ENCODE results near the gene FOXN1.

FOXN1 gene

DNA sequence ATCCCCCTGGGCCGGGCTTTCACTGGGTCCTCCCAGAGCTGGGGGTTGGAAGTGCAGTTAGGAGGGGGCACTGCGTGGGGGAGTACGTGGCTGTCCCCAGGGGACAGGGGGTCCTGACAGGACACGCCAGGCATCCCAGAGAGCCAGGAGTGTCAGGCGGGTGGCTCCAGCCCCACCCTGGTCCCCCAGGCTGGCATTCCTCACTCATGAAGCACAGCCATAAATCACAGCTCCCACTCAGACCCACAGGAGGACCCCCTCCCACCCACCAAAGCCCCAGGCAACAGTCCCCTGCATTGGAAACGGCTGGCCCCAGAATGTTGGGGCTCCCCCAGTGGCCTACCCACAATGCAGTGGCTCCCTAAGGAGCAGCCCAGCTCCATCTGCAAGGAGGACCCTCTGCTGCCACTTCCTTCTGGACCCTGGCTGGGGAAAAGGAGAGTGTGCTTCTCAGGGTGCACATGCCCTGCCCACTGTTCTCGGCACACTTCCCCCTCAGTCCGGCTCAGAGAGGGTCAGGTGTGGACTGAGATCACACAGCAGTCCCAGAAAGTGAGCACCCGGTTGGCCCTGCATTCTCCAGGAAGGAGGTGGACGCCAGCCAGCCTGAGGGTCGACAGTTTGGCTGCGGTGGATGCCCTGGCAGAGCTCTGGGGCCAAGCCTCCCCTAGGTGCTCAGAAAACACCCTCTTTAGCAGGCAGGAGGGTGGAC is 7.3 kb upstream of the FOXN1 start:
- Histone ChIP-seq H3K9me2 (replicated peaks; ENCODE audit: insufficient read depth, low read length) (no peaks in the 10 kb centered on the region), H3K4me2 (ENCODE audit: low read depth, low read length, poor library complexity, severe bottlenecking) (no peak overlapping the region), H3K36me3 (ENCODE audit: low read length) (no peaks in the 10 kb centered on the region), H3K79me2 (ENCODE audit: insufficient read depth, low read length) (no peaks in the 10 kb centered on the region), H3K27ac (ENCODE audit: low read depth, low read length) (no peak overlapping the region), H3K9ac (ENCODE audit: low read length) (no peak overlapping the region), H3F3A (ENCODE audit: insufficient read depth) (no peaks in the 10 kb centered on the region), H2AFZ (ENCODE audit: low read depth, low read length, severe bottlenecking) (no peak overlapping the region), H3K27me3 (ENCODE audit: low read length) (no peaks in the 10 kb centered on the region), H4K20me1 (ENCODE audit: low read depth, low read length) (no peaks in the 10 kb centered on the region), H3K9me3 (ENCODE audit: insufficient read depth, low read length) (no peaks in the 10 kb centered on the region), H3K4me3 (ENCODE audit: insufficient read depth, low read length, poor library complexity, severe bottlenecking) (no peak overlapping the region)
- no peak for TF ChIP-seq EZH2phosphoT487 (conservative IDR thresholded peaks at IDR 0.05; ENCODE audit: low read length)
- TF ChIP-seq, protein P1, sequence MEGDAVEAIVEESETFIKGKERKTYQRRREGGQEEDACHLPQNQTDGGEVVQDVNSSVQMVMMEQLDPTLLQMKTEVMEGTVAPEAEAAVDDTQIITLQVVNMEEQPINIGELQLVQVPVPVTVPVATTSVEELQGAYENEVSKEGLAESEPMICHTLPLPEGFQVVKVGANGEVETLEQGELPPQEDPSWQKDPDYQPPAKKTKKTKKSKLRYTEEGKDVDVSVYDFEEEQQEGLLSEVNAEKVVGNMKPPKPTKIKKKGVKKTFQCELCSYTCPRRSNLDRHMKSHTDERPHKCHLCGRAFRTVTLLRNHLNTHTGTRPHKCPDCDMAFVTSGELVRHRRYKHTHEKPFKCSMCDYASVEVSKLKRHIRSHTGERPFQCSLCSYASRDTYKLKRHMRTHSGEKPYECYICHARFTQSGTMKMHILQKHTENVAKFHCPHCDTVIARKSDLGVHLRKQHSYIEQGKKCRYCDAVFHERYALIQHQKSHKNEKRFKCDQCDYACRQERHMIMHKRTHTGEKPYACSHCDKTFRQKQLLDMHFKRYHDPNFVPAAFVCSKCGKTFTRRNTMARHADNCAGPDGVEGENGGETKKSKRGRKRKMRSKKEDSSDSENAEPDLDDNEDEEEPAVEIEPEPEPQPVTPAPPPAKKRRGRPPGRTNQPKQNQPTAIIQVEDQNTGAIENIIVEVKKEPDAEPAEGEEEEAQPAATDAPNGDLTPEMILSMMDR (IDR thresholded peaks at IDR 0.05; ENCODE audit: insufficient read depth, low read length, poor library complexity, severe bottlenecking): no peak

DNA sequence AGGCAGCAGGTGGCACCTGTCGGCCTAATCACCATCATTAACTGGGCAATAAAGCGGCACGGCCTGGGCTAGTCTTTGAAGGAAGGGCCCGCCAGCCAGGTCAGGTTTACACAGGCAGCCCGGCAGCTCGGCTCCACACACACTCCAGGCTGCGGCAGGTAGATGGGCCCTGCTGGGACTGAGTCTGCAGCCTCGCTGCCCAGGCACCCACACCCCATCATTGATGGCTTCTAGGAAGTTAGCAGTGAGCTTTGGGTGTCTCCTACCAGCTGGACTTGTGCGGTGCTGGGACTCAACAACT is 6.8 kb upstream of the FOXN1 start:
- H3K79me2 ChIP-seq (ENCODE audit: insufficient read depth, low read length): no peaks in the 10 kb centered on the region
- no peak overlapping the region for H3K4me3 ChIP-seq (ENCODE audit: insufficient read depth, low read length, poor library complexity, severe bottlenecking)
- no peak overlapping the region for H3K27ac ChIP-seq (ENCODE audit: low read depth, low read length)
- H3F3A ChIP-seq (ENCODE audit: insufficient read depth): no peaks in the 10 kb centered on the region
- H3K27me3 ChIP-seq (ENCODE audit: low read length): no peaks in the 10 kb centered on the region
- no peaks in the 10 kb centered on the region for H3K9me3 ChIP-seq (ENCODE audit: insufficient read depth, low read length)
- no peak overlapping the region for H3K9ac ChIP-seq (ENCODE audit: low read length)
- no peaks in the 10 kb centered on the region for H3K9me2 ChIP-seq (replicated peaks; ENCODE audit: insufficient read depth, low read length)
- H2AFZ ChIP-seq (ENCODE audit: low read depth, low read length, severe bottlenecking): no peak overlapping the region
- H4K20me1 ChIP-seq (ENCODE audit: low read depth, low read length): no peaks in the 10 kb centered on the region
- TF ChIP-seq EZH2phosphoT487 (conservative IDR thresholded peaks at IDR 0.05; ENCODE audit: low read length): no peak
- TF ChIP-seq, protein P1 (IDR thresholded peaks at IDR 0.05; ENCODE audit: insufficient read depth, low read length, poor library complexity, severe bottlenecking): no peak
- no peak overlapping the region for H3K4me2 ChIP-seq (ENCODE audit: low read depth, low read length, poor library complexity, severe bottlenecking)
- H3K36me3 ChIP-seq (ENCODE audit: low read length): no peaks in the 10 kb centered on the region

DNA sequence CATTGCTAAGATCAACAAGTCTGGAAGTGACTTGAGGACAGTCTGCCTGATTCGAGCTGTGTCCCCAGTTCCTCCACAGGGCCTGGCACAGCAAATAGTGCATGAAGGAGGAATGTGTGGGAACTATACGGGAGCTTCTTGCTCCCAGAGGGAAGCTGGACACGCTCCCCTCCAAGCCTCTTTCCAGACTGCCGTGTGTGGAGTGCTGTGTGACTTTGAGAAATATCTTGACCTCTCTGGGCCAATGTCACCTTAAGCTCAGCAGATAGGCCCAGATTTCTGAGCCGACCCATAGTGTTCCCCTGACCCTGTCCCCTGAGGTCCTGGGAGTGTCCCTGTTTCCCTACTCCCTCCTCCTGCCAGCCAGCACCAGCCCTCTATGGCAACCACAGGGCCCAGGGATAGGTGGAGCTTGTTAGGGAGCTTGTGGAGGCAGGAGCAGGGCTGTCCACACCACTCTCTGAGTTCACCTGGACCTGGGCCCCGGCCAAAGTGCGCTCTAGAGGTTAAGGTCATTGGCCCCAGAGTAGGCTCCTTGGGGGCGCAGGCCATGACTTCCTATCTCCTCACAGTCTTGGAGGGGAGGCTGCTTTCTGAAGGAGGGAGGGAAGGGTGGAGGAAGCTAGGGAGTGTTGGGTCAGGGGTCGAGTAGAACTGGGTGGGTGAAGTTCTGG is 6.3 kb upstream of the FOXN1 start:
- Histone ChIP-seq H3K4me3 (ENCODE audit: insufficient read depth, low read length, poor library complexity, severe bottlenecking) (no peak overlapping the region), H3K79me2 (ENCODE audit: insufficient read depth, low read length) (no peaks in the 10 kb centered on the region), H4K20me1 (ENCODE audit: low read depth, low read length) (no peaks in the 10 kb centered on the region), H3K9me3 (ENCODE audit: insufficient read depth, low read length) (no peaks in the 10 kb centered on the region), H3K4me2 (ENCODE audit: low read depth, low read length, poor library complexity, severe bottlenecking) (no peak overlapping the region), H3K27me3 (ENCODE audit: low read length) (no peaks in the 10 kb centered on the region), H2AFZ (ENCODE audit: low read depth, low read length, severe bottlenecking) (no peak overlapping the region), H3K36me3 (ENCODE audit: low read length) (no peaks in the 10 kb centered on the region), H3K9ac (ENCODE audit: low read length) (no peak overlapping the region), H3K27ac (ENCODE audit: low read depth, low read length) (no peak overlapping the region), H3K9me2 (replicated peaks; ENCODE audit: insufficient read depth, low read length) (no peaks in the 10 kb centered on the region), H3F3A (ENCODE audit: insufficient read depth) (no peaks in the 10 kb centered on the region)
- TF ChIP-seq, protein P1 (IDR thresholded peaks at IDR 0.05; ENCODE audit: insufficient read depth, low read length, poor library complexity, severe bottlenecking): no peak
- no peak for TF ChIP-seq EZH2phosphoT487 (conservative IDR thresholded peaks at IDR 0.05; ENCODE audit: low read length)
